MCF 10A (cell line): ENCODE measurements around the gene MUSTN1. TPM values are rescaled to one million over a fixed set of nuclear protein-coding genes. Genes with fewer than 3 reads are reported as not detected.

Experiments
- BruUV-seq: library from RNA; stranded (reverse); fragments of 400-500 nt; replicated peaks from 2 replicates; lab custom pipeline; 2021; lab: Mats Ljungman, UMichigan
- CTCF ChIA-PET: fragments of 300-600 bp; sonication (Branson Sonifier 250); formaldehyde crosslinking; extraction: SDS; loops from one replicate; lab custom pipeline; 2021; ENCODE audit warnings: antibody characterized with exemption, inconsistent platforms; lab: Yijun Ruan, JAX
- POLR2A ChIA-PET: fragments of 300-600, 350-650 bp; sonication (Branson Sonifier 250); formaldehyde crosslinking; extraction: SDS; loops from one replicate; lab custom pipeline; 2020; ENCODE audit warnings: antibody characterized with exemption, inconsistent platforms; lab: Yijun Ruan, JAX
- DNase-seq: peaks from one replicate; pipeline ENCODE4 v3.0.0-alpha.2; 2018; ENCODE audit not compliant: unreplicated experiment
- H3K27ac Mint-ChIP-seq: one replicate; pipeline ENCODE4 v1.8.0; 2022; ENCODE audit warnings: mild to moderate bottlenecking, low read depth, mixed read lengths; ENCODE audit not compliant: unreplicated experiment
- H3K27me3 Mint-ChIP-seq: one replicate; pipeline ENCODE4 v1.8.0; 2022; ENCODE audit warnings: mixed read lengths; ENCODE audit not compliant: insufficient read depth, unreplicated experiment
- H3K36me3 Mint-ChIP-seq: one replicate; pipeline ENCODE4 v1.8.0; 2022; ENCODE audit warnings: mild to moderate bottlenecking, moderate library complexity, mixed read lengths; ENCODE audit not compliant: insufficient read depth, unreplicated experiment
- H3K4me1 Mint-ChIP-seq: one replicate; pipeline ENCODE4 v1.8.0; 2022; ENCODE audit warnings: mixed read lengths; ENCODE audit not compliant: insufficient read depth, unreplicated experiment
- H3K4me3 Mint-ChIP-seq: one replicate; pipeline ENCODE4 v1.8.0; 2022; ENCODE audit warnings: mild to moderate bottlenecking, moderate library complexity, mixed read lengths; ENCODE audit not compliant: unreplicated experiment
- H3K9me3 Mint-ChIP-seq: one replicate; pipeline ENCODE4 v1.8.0; 2022; ENCODE audit warnings: mixed read lengths; ENCODE audit not compliant: unreplicated experiment
- CTCF ChIP-seq: fragments of 200-600 bp; IDR thresholded peaks from one replicate; pipeline ENCODE4 v1.8.0; 2022; ENCODE audit warnings: antibody characterized with exemption, mild to moderate bottlenecking; ENCODE audit not compliant: unreplicated experiment
- intact Hi-C: fragments of 100-400 bp; cut with micrococcal nuclease; formaldehyde crosslinking; loops from 2 replicates; pipeline ENCODE4 v1.14.1; 2022
- total RNA-seq: library from RNA; stranded (reverse); gene quantifications from 2 replicates; pipeline ENCODE4 v1.2.3, GENCODE V29; 2022

The MUSTN1 gene
- total RNA-seq, 1 experiment from 2014 or later = not detected

GRCh38 chr3:52844290-52844975 lies 9.6 kb upstream of the MUSTN1 start:
- Mint-ChIP-seq H3K4me1 (no peaks in the 10 kb centered on the region), H3K4me3 (no peak overlapping the region), H3K9me3 (no peaks in the 10 kb centered on the region), H3K27ac (no peak overlapping the region), H3K36me3 (no peaks in the 10 kb centered on the region), H3K27me3 (no peaks in the 10 kb centered on the region)
- BruUV-seq = no TSS peak
- intact Hi-C loops = no loop called here
- CTCF ChIA-PET = interaction anchor here (1.3 kb wide), 1 partner anchor 9 kb away, joined by 3 read pairs; no protein-coding TSS in a partner anchor
- POLR2A ChIA-PET = no interaction called here
- no peak for TF ChIP-seq CTCF
- DNase-seq = no peak

- no peaks in the 10 kb centered on the region for H3K36me3 Mint-ChIP-seq
- H3K27me3 Mint-ChIP-seq = no peaks in the 10 kb centered on the region
- CTCF ChIA-PET = interaction anchor here (0.9 to 1.3 kb wide), 2 partner anchors 9 to 351 kb away, joined by 3 read pairs; no protein-coding TSS in a partner anchor
- no peaks in the 10 kb centered on the region for H3K4me1 Mint-ChIP-seq
- DNase-seq = no peak
- no peak overlapping the region for H3K4me3 Mint-ChIP-seq
- intact Hi-C loops = no loop called here
- POLR2A ChIA-PET = no interaction called here
- H3K9me3 Mint-ChIP-seq = no peaks in the 10 kb centered on the region
- TF ChIP-seq CTCF = no peak
- BruUV-seq = no TSS peak
- H3K27ac Mint-ChIP-seq = no peak overlapping the region
Measured at GRCh38 chr3:52843881-52844280, 9.1 kb upstream of the MUSTN1 start.

DNA sequence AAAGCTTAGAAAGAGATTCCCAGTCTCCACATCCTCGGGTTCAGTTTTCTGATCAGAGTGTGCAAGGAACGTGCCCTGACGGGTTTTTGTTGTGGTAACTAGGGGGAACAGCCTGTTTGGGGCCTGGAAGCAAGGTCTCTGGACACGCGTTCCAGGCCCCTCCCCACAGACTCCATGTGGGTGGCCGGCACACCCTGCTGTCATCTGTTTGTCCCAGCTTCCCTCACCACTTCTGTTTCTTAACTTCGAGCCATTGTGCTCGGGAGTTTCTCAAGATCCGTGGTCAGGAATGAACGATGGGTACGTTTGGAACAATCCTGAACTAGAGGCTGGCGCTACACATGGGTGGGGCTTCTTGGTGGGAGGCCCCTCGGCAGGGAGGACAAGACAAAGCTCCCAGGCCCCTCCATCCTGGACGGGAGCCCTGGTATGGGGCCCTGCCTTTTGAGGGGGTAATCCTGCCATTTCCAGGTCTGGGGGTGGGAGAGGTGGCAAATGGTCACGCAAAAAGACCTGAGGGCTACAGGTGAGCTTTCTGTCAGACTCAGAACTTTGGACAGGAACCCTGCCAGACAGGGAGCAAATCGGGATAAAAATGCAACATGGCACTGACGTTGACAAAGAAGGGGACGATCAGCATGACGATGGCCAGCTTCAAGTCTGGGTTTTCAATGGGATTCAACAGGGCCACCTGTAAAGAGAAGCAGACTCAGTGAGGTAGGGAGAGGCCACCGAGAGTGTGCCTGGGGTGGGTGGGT lies 8.5 kb upstream of the MUSTN1 start:
- Mint-ChIP-seq H3K9me3 (no peaks in the 10 kb centered on the region), H3K27me3 (no peaks in the 10 kb centered on the region), H3K27ac (no peak overlapping the region), H3K36me3 (no peaks in the 10 kb centered on the region), H3K4me1 (no peaks in the 10 kb centered on the region), H3K4me3 (no peak overlapping the region)
- DNase-seq = no peak
- ChIA-PET POLR2A (no interaction called here), CTCF (interaction anchor here (0.5 to 1.5 kb wide), 5 partner anchors 8 to 352 kb away, joined by 3 to 7 read pairs (median 3); no protein-coding TSS in a partner anchor)
- BruUV-seq = no TSS peak
- intact Hi-C loops = no loop called here
- TF ChIP-seq CTCF = no peak

GRCh38 chr3:52842424-52842823 lies 7.6 kb upstream of the MUSTN1 start:
- no TSS peak for BruUV-seq
- Mint-ChIP-seq H3K4me1 (no peaks in the 10 kb centered on the region), H3K4me3 (no peak overlapping the region), H3K27me3 (no peaks in the 10 kb centered on the region), H3K27ac (no peak overlapping the region), H3K9me3 (no peaks in the 10 kb centered on the region), H3K36me3 (no peaks in the 10 kb centered on the region)
- ChIA-PET CTCF (interaction anchor here (0.8 to 1.5 kb wide), 3 partner anchors 8 to 43 kb away, joined by 3 to 7 read pairs (median 5); no protein-coding TSS in a partner anchor), POLR2A (no interaction called here)
- no peak for TF ChIP-seq CTCF
- intact Hi-C loops = no loop called here
- no peak for DNase-seq
